HG03558 (cell line): Measurements from ENCODE around the gene C10orf71.

ENCODE experiments used
- ATAC-seq: cut with Tn5 transposase; IDR thresholded peaks from one replicate; pipeline ENCODE4 v1.9.1; 2021; ENCODE audit warnings: moderate number of reproducible peaks; ENCODE audit not compliant: unreplicated experiment; ENCODE audit errors: extremely low read depth

The C10orf71 gene

DNA sequence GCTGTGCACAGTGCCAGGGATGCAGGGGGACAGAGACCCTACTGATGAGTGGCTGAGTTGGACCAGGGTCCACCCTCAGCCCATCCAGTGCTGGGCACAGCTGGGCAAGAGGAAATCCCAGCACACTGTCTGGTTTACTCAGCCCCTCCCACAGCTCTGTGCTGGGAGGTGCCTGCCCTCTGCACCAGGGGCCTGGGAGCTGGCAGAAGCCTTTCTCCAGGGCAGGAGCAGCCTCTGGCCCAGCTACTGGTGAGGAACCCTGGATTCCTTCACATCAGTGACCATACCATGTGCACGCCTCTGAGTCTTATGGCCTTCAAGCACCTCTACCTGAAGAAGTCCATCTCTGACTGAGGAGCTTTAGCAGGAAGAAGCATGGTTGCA lies 25.9 kb upstream of the C10orf71 start:
- no peak for ATAC-seq

DNA sequence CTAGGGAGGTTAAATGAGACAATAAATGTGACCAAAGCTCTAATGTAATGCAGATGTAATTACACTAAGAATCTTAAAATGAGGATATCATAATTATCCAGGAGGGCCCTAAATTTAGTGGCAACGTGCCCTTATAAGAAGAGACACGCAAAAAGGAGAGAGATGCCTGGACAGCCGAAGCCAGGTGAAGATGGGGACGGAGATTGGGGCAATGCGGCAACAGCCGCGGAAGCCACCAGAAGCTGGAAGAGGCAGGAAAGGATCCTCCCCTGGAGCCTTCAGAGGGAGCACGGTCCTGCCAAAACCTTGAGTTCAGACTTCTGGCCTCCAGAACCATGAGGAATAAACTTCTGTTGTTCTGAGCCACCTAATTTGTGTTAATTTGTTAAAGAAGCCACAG lies 25.3 kb upstream of the C10orf71 start:
- ATAC-seq = no peak

DNA sequence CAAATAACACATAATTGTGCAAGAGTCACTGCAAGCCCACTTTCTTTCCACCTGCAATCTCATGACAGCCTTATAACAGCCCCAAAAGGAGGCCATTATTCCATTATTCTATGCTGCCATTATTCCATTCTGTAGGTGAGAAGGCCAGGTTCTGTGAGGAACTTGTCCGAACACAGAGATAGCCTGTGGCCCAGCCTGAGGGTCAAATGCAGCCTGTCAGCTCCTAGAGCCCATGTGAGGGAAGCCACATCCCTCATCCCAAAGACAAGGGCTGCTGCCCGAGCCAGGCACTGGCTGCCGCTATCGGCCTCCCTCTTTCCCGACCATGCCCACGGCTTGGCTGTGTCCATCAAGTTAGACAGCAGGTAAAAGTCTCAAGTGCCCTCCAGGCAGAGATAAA lies 24.1 kb upstream of the C10orf71 start:
- no peak for ATAC-seq

DNA sequence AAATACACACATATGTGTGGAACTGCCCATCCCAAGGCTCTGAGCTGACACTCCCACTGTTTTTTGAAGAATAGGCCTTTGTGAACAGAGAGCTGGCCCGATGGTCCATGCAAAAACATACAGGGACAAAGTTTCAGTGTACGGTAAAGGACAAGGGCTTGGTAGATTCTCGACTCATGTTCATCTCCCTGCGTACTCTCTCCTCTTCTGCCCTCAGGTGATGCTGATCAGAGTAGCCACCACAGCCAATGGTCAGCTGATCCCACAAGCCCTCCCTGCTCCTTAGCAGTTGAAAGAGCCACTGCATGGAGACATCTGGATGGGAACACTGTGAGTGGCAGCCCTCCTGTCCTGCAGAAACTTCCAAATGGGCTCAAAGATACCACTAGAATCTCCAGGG lies 23.1 kb upstream of the C10orf71 start:
- ATAC-seq = no peak

DNA sequence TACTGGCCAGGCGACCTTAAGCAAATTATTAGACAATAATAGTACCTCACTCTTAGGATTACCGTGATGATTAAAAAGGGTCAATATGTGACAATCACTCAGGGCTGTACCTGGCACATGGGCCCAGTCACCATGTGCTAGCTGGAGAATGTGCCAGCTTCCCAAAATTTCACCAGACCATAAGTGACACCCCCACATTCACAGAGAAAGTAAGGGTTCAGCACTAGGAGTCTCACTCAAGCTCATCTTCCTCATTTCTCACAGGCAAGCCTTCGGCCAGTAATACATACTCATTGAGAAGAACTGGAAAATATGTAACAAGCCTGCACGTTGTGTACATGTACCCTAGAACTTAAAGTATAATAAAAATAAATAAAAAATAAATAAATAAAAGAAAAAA lies 22.4 kb upstream of the C10orf71 start:
- ATAC-seq = no peak

DNA sequence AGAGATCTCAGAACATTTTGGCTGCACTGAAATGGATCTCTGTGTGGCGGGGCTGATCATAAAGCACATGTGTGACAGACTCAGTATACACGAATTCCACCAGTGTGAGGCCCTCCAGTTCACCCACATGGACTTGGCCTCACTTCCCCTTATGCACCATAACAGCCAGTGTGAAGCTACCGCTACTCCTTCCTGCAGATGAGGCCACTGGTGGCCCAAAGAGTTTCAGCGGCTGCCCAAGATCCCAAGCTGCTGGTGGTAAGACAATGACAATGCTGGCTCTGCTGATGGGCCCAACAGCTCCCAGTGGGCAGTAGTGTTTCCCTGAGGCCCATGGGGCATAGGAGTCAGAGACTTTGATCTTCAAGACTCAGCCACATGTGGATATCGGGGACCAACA lies 21.0 kb upstream of the C10orf71 start:
- ATAC-seq = no peak

DNA sequence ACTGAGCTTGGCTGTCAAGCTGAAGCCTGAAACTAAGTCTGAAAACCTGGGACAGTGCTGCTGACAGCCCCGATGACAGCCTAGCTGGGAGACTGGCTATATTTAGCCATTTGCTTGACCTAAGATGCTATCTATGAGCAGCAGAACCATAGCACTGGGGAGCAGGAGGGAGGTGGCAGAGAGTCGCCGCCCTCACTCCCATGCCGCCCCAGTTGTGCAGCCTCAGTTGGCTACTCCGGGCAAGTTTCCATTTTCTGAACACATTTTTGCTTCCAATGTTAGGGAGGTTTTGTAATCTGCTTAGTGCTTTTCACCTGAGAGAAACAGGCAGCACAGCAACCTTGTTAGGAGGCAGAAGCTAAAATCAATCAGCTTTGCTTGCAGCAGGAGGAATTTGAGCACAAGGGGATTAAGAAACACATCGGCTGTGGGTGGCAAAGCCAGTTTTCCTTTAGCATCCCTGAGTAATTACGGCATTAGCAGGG lies 20.4 kb upstream of the C10orf71 start:
- no peak for ATAC-seq

DNA sequence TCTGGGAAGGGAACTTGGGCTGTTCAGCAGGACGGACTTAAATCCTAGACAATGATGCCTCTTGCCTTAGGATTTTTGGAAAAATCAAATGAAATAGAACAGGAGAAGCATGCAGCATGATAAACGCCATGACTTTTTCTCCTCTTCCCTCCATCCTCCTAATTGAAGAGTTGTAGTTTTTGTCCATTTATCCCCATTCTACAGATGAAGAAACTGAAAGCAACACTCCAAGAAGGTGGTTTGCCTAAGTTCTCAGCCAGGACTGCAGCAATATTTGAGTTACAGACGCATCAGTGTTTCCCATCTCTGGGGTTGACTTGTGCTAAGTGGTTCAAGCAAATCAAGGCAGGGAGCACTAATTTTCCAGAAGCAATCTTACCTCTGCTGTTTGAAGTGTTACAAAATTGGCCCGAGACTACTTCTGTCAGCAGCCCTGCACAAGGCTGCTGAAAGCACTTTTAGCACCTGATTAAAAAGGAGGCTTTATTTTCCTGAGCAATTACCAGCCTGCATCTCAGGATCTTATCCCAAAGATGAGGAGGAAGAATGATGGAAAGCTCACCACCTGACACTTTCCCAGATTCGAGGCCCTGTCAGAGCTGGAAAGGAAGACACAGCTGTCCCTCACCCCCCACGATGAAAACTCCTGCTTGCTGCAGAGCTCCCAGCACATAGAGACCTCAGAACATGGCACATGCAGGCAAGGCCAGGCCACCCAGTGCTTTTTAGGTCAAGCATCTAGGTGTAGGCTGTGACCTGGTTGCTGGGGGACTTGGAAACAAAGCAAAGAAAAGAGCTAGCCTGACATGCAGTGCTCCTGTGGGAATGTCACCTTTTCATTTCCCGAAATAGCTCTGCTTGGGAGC lies 19.7 kb upstream of the C10orf71 start:
- ATAC-seq = no peak

DNA sequence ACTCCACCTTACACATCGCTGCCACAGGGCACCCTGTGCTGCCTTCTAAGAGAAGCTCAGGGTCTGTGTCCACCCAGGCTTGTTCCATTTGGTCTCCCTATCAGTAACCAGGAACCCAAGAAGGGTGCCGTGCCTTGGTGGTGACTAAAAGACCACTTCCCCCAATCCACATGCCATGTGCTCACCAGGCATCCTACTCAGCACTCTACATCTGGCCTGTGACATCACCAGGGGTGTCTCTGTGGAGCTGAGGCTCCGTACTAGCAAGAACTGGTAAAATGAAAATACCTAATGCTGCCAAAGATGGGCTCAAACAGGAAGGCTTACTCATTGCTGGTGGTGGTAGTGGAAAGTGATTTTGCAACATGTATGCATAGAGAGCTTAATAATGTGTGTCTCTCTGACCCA lies 19.0 kb upstream of the C10orf71 start:
- ATAC-seq = no peak

DNA sequence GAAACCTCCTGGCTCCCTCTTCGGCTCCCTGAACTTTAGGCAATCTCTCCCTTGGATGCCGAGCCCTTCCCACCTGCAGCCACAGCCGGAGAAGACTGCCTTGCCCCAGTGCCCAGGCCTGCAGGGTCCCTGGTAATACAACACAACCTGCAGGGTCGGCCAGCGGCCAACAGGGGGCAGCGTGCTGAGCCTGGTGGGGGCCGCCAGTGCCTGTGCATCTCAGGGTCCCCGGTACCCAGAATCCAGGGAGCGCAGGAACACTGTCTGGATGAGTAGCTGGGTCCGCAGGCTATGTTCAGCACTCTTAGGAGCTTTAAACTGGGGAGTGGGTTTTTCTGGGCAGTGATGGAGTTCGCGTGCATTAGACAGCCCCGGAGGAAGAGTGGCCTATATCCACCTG lies 17.5 kb upstream of the C10orf71 start:
- no peak for ATAC-seq

DNA sequence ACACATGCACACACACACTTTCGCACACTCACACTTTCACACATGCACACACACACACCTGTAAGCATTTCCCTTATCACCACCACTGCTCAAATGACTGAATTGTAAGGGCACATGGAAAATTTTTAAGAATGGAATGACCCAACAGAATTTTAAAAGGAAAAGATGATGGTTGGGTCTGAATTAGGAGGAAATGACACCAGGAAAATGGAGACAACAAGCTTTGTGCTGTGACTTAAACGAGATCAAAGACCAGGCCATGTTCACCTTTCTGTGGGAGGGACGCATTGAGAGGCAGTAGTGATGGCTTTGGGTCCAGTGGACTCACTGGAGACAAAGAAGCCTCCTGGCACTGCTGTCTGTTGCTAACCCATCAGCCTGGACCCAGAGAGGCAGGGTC lies 16.7 kb upstream of the C10orf71 start:
- ATAC-seq = no peak

DNA sequence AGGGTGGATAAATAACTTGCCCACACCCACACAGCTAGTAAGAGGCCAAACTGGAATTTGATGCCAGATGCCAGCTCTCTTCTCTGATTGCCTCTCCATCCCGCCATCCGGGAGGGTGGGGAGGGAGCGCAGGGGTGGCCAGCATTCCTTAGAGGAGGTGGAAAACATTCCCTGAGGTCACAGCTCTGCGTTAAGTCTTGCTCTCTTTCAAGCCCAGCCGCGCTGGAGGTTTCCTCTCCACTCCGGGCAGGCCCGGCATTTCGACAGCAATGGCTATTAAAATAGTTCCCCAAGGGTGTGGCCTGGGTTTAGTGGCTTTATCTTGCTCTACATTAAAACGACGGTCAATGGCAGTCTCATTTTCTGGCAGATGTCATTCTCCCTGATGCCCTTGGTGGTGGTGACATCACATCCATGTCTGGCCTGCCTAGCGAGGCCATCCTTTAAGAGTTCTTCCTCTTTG lies 16.1 kb upstream of the C10orf71 start:
- no peak for ATAC-seq

DNA sequence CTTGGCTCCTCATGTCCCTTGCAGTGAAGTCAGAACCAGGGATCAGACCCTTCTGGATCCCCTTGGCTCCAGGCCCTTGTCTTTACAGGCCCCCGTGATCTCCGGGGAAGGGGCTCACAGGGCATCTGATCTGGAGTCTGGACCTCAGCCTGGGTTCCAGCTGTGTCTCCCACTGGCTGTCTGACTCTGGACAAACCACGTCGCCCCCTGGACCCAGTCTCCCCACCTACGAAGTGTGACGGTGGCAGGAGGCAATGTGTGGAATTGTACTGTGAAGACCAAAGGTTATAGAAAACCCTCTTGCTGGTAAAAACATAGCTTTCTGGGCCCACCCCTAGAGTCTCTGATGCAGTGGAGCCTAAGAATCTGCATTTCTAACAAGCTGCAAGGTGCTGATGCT lies 15.5 kb upstream of the C10orf71 start:
- ATAC-seq = no peak

DNA sequence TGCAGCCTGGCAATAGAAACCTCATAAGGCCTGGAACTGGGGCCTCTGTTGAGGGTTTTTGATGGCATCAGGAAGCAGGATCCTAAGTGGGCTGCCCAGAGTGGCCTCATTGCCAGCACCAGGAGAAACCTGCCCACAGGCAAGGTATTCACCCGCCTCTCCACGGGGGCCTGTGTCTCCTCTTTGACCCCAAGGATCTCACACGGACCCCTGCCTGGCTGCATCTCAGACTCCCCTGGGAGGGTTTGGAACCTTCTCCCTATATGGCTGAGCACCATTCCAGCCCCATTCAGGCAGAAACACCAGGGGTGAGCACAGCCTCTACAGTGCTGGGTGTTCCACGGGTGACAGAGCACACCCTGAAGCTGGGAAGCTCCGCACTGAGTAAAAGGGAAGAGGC lies 14.6 kb upstream of the C10orf71 start:
- no peak for ATAC-seq

DNA sequence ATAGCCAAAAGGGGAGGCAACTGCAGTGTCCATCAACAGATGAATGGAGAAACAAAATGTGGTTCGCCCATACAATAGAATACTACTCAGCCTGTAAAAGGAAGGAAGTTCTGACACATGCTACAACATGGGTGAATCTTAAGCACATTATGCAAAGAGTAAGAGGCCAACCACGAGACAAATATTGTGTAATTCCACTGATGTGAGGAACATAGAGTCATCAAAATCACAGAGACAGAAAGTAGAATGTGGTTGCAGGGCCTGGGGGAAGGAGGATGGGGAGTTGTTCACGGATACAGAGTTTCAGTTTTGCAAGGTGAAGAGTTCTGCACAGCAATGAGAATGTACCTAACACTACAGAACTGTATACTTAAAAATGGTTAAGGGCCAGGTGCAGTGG lies 13.7 kb upstream of the C10orf71 start:
- no peak for ATAC-seq

DNA sequence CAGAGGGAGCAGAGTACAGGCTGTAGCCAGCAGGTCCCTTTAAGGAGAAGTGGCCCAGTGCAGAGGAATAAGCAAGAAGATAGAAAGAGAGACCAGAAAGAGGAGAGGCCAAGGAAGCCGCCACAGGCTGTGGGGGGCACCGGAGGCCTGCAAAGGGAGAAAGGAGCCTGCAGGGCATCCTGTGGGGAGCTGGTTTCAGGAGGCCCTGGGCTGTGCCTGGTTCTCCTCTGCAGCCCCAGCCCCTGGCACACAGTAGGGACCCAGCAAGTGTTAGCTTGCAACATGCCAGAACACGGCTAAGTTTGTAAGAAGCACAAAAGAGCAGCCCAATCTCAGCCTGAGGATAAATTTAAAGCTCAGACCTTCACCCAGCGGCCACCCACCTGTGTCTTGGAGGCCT lies 12.3 kb upstream of the C10orf71 start:
- ATAC-seq = no peak

DNA sequence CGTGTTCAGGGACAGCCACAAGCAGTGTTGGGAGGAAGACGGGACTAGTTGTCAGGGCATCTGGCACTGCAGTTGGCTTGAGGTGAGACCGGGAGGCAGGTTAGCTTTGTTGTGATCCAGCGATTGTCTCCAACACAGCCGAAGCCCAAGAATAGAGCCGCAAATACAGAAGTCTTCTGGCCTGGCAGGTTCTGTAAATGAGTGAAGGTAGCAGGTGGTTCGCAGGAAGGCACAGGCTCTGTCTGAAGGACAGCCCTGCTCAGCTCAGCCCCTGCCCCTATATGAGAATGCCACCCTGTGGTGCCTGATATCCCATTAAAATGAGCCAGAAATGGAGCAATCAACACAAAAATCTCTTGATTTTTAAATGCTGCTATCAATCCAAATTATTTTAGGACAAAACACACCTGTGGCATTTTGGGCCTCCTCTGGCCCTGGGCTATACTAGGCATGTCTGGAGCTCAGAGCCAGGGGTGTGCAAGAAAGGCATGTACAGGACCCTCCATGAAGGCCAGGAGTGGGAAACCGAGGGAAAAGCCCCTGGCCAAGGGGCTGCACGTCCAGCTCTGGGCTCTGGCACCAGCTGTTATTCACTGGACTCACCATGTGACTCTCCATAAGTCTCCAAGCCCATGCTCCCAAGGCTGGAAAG lies 11.2 kb upstream of the C10orf71 start:
- no peak for ATAC-seq

DNA sequence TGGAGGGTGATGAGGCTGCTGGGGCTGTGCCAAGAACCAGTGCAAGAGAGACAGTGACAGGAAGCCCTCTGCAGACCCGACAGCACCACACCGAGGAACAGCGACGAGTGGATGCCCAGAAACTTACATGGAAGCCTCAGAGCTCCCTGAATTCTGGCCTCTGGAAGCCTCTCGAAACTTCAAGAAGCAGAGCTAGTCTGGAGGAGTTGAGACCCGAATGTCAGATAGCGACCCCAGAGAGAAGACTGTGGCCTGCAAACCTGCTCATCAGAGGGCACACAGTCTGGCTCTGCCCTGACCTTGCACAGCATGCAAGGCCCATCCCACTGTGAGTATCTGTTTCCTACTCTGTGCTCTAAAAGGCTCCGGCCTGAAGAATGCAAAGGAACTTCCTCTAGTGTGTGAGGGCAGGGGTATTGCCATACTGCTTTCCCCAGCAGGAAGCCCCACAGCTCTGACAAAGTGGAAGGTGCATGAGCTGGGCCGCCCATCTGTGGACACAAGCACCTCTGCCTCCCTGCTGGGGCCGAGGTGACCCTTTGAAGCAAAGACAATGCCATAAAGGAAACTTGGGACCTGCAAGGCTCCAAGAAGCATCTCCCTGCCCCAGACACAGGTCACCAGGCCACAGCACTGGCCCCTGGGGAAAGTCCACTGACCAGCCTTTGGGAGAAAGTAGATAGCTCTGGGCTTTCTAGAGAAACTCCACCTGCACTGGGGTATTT lies 10.5 kb upstream of the C10orf71 start:
- ATAC-seq = no peak

DNA sequence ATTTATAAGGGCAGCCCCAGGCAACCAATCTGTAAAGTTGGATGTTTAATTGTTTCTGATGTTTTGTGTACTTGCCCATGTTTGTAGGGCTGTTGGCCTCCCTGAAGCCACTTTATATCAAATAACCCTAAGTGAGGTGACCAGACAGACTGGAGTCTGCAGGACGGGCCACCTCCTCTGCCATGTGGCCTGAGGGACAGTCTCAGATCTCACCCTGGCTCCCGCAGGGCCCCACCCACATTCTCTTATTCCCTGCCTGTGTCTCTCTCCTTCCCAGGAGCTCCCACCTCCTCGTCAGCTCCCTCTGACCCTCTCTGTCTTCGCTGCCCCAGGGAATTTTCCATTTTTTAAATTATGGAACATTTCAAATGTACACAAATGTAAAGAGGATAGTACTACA lies 9.5 kb upstream of the C10orf71 start:
- ATAC-seq = no peak

DNA sequence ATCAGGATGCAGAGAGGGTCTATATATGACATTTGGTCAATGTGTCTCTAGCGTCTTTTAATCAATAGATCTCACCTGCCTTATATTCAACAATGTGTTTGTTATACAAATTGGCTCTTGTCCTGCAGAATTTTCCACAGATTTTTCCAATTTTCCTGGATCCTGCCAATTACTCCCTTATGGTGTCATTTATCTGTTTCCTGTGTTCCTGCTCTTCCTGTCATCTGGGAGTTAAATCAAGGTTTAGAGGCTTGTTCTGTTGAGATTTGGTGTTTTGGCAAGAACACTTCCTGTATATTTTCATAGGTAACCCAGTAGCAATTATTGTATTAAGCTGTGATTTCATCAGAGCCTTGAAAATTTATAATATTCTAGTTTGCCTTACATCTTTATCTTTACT lies 8.8 kb upstream of the C10orf71 start:
- no peak for ATAC-seq

DNA sequence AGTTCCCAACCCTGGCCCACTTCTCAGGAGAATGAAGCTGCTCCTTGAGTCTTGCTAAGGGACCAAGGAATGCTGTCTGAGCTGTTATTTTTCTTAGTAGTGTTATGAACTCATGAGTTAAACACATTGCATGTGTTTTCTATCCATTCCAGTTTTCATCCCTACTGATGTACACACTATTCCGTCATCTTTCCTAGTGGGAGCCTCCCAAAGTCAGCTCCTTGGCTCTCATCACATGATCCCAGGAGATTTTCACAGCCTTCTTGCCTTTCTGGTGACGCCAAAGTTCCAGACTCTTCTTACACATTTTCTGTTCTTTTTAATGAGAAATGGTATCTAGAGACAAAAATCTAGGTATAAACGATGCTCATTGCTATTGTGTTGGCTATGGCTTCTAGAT lies 8.4 kb upstream of the C10orf71 start:
- ATAC-seq = no peak
